HepG2 (cell line): ENCODE results near the gene EMC9. TPM values are rescaled to one million over a fixed set of nuclear protein-coding genes. Genes with fewer than 3 reads are reported as not detected.
A peak's percentile ranks its signal among the peaks of the same experiment; 100 is the strongest.

Experiments used
- CHD2 ChIP-seq: IDR thresholded peaks from 2 replicates; pipeline ENCODE4 v1.6.1; 2011; ENCODE audit warnings: low read depth, low read length, improper control_type of control experiment
- CREBL2 ChIP-seq: sonication (generic); formaldehyde crosslinking; IDR thresholded peaks from 2 replicates; pipeline ENCODE4 v1.8.1; 2023; ENCODE audit warnings: missing genetic modification reagents, mild to moderate bottlenecking, borderline replicate concordance
- HDAC6 ChIP-seq: fragments of 200-600 bp; sonication (generic); IDR thresholded peaks from 2 replicates; pipeline ENCODE4 v1.7.0; 2017; ENCODE audit warnings: mild to moderate bottlenecking, antibody characterized with exemption, low read length, low read depth
- HMG20A ChIP-seq: IDR thresholded peaks from 2 replicates; pipeline ENCODE4 v1.6.1; 2016; ENCODE audit warnings: borderline replicate concordance
- IRF9 ChIP-seq: sonication (generic); formaldehyde crosslinking; IDR thresholded peaks from 2 replicates; pipeline ENCODE4 v1.8.0; 2022; ENCODE audit warnings: missing genetic modification reagents, mild to moderate bottlenecking, borderline replicate concordance
- MXD1 ChIP-seq: sonication (generic); formaldehyde crosslinking; IDR thresholded peaks from 2 replicates; pipeline ENCODE4 v1.4.0; 2020; ENCODE audit warnings: mild to moderate bottlenecking, missing genetic modification reagents
- MYNN ChIP-seq: sonication (generic); formaldehyde crosslinking; IDR thresholded peaks from 2 replicates; pipeline ENCODE4 v1.4.0; 2020; ENCODE audit warnings: mild to moderate bottlenecking, low read depth, missing genetic modification reagents
- NFYC ChIP-seq: IDR thresholded peaks from 2 replicates; pipeline ENCODE4 v1.6.1; 2016; ENCODE audit warnings: missing genetic modification reagents, missing compliant biosample characterization
- NRL ChIP-seq: sonication (generic); formaldehyde crosslinking; IDR thresholded peaks from 2 replicates; pipeline ENCODE4 v1.5.0; 2020; ENCODE audit warnings: missing genetic modification reagents, mild to moderate bottlenecking, moderate library complexity, borderline replicate concordance
- PATZ1 ChIP-seq: sonication (generic); formaldehyde crosslinking; IDR thresholded peaks from 2 replicates; pipeline ENCODE4 v1.4.0; 2020; ENCODE audit warnings: missing genetic modification reagents
- PRDM4 ChIP-seq: sonication (generic); formaldehyde crosslinking; IDR thresholded peaks from 2 replicates; pipeline ENCODE4 v1.9.0; 2021; ENCODE audit warnings: missing genetic modification reagents, borderline replicate concordance
- XRCC5 ChIP-seq: fragments of 200-400 bp; formaldehyde crosslinking; optimal IDR thresholded peaks from 2 replicates; pipeline ENCODE3; 2017; ENCODE audit warnings: mild to moderate bottlenecking, low read length
- ZNF337 ChIP-seq: sonication (generic); formaldehyde crosslinking; IDR thresholded peaks from 2 replicates; pipeline ENCODE4 v1.5.1; 2020; ENCODE audit warnings: missing genetic modification reagents, low read depth, mild to moderate bottlenecking, borderline replicate concordance
- ZNF503 ChIP-seq: sonication (generic); formaldehyde crosslinking; IDR thresholded peaks from 2 replicates; pipeline ENCODE4 v1.4.0; 2020; ENCODE audit warnings: missing genetic modification reagents
- ZNF740 ChIP-seq: sonication (generic); formaldehyde crosslinking; IDR thresholded peaks from 2 replicates; pipeline ENCODE4 v1.4.0; 2020; ENCODE audit warnings: missing genetic modification reagents
- ZSCAN5A ChIP-seq: sonication (generic); formaldehyde crosslinking; IDR thresholded peaks from 2 replicates; pipeline ENCODE4 v1.8.0; 2022; ENCODE audit warnings: mild to moderate bottlenecking, missing genetic modification reagents, borderline replicate concordance
- polyA plus RNA-seq, 8 experiments: library from polyadenylated mRNA; depleted of rRNA in 3 of 8; stranded (reverse) in 7 of 8; unstranded in 1 of 8; fragments of >200 nt; fragmentation: Illumina TruSeq in 4 of 8; extraction: Trizol in 4 of 8; gene quantifications; 2 replicates each; pipeline versions ENCODE4 v1.2.1 to v1.2.3, GENCODE V29; 2011 to 2016; ENCODE audit warnings: low read depth in 4 of 8, missing spikeins in 1 of 8, mixed read lengths in 1 of 8; ENCODE audit not compliant: insufficient read depth in 1 of 8
- total RNA-seq, 5 experiments: library from RNA; depleted of rRNA; stranded (reverse); fragments of >200 nt; fragmentation: Illumina TruSeq; extraction: Trizol; gene quantifications; 2 replicates each; pipeline ENCODE4 v1.2.3, GENCODE V29; 2016; ENCODE audit warnings: low read depth in 1 of 5

Gene EMC9
- total and polyA plus RNA-seq, 2 of the 13 experiments (the other 11 are each of a cell fraction or from before 2014, with no cell fraction given): 60.5 to 78.7 TPM

GRCh38 chr14:24135834-24136683 is 5.3 kb downstream of the EMC9 start, which contains the start of gene PSME1 (continued):
- TF ChIP-seq NFYC (peak; percentile 54), IRF9 (CRISPR knock-in tag) (peak; percentile 89), PRDM4 (CRISPR knock-in tag) (peak; percentile 71), MXD1 (CRISPR knock-in tag) (peak; percentile 81), ZSCAN5A (CRISPR knock-in tag) (no peak), CREBL2 (CRISPR knock-in tag) (peak; percentile 76; the same call in 1 of the 2 replicates), HMG20A (CRISPR knock-in tag) (peak; percentile 35; the same call in 1 of the 2 replicates), XRCC5 (peak; percentile 53), HDAC6 (no peak), CHD2 (peak; percentile 89), ZNF740 (CRISPR knock-in tag) (peak; percentile 66; the same call in 1 of the 2 replicates), ZNF337 (CRISPR knock-in tag) (peak; percentile 82; the same call in 1 of the 2 replicates), ZNF503 (CRISPR knock-in tag) (peak; percentile 87), PATZ1 (CRISPR knock-in tag) (peak; percentile 98), NRL (CRISPR knock-in tag) (no peak), MYNN (no peak; the same call in none of the 2 replicates)
